HG02885 (cell line): ENCODE results near the gene CDKAL1.

Source experiments
- ATAC-seq: cut with Tn5 transposase; IDR thresholded peaks from one replicate; pipeline ENCODE4 v1.9.1; 2021; ENCODE audit warnings: mild to moderate bottlenecking; ENCODE audit not compliant: unreplicated experiment, poor library complexity

The CDKAL1 gene

GRCh38 chr6:21201187-21201586, 666.9 kb downstream of the CDKAL1 start:
- ATAC-seq: no peak

- no peak for ATAC-seq
These were observed 667.5 kb downstream of the CDKAL1 start for GRCh38 chr6:21201637-21202350.

GRCh38 chr6:21202521-21202920, 668.3 kb downstream of the CDKAL1 start:
- ATAC-seq: no peak

- ATAC-seq: no peak
These were observed 670.7 kb downstream of the CDKAL1 start for GRCh38 chr6:21204951-21205350.

- no peak for ATAC-seq
These were observed 674.0 kb downstream of the CDKAL1 start for GRCh38 chr6:21208081-21208795.

GRCh38 chr6:21208796-21209186, 674.5 kb downstream of the CDKAL1 start:
- ATAC-seq: no peak

- peak; percentile 76 for ATAC-seq
These were observed 679.2 kb downstream of the CDKAL1 start for GRCh38 chr6:21213492-21213891.

GRCh38 chr6:21214738-21215448, 680.6 kb downstream of the CDKAL1 start:
- no peak for ATAC-seq

- no peak for ATAC-seq
These were observed 685.0 kb downstream of the CDKAL1 start for GRCh38 chr6:21219241-21219640.

GRCh38 chr6:21219856-21220255, 685.6 kb downstream of the CDKAL1 start:
- no peak for ATAC-seq

GRCh38 chr6:21220271-21220987, 686.2 kb downstream of the CDKAL1 start:
- ATAC-seq: no peak

- ATAC-seq: no peak
These were observed 688.4 kb downstream of the CDKAL1 start for GRCh38 chr6:21222656-21223055.

- ATAC-seq: no peak
These were observed 691.7 kb downstream of the CDKAL1 start for GRCh38 chr6:21225912-21226311.

GRCh38 chr6:21227486-21227885, 693.2 kb downstream of the CDKAL1 start:
- no peak for ATAC-seq

- no peak for ATAC-seq
These were observed 694.2 kb downstream of the CDKAL1 start for GRCh38 chr6:21228411-21228810.

GRCh38 chr6:21228876-21229460, 694.7 kb downstream of the CDKAL1 start:
- ATAC-seq: no peak

- ATAC-seq: no peak
These were observed 696.3 kb downstream of the CDKAL1 start for GRCh38 chr6:21230536-21230935.

GRCh38 chr6:21235162-21235561, 700.9 kb downstream of the CDKAL1 start:
- ATAC-seq: no peak

- no peak for ATAC-seq
These were observed 704.0 kb downstream of the CDKAL1 start for GRCh38 chr6:21238208-21238607.

GRCh38 chr6:21240709-21241108, 706.5 kb downstream of the CDKAL1 start:
- ATAC-seq: no peak
